ENCODE results near the gene CPSF7. TPM values are rescaled to one million over a fixed set of nuclear protein-coding genes. Genes with fewer than 3 reads are reported as not detected.

CPSF7 gene
- total RNA-seq, 1 donor from 2014 or later: 63.2 TPM

DNA sequence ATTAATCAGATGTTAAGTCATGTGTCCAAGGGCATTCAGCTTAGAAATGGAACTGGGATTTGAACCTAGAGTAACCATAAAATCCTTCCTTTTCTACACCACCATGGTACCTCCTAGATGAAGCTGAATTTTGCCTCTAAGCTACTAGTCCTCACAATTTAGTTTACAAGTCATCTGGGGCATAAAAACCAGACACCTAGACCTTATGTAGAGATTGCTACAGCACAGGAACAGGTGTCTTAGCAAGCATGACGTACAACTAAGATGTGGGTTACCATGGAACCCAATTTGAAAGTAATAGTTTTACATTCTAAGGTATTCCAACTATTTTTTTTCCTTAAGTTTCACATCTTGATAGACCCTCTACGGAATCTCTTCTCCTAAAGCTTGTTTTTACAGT lies 28.2 kb downstream of the CPSF7 start:
- DNase-seq (ENCODE audit: low read depth) (no peak), FAIRE-seq (no peak)
- no peaks in the 10 kb centered on the region for H3K27me3 Mint-ChIP-seq (ENCODE audit: low read depth, unreplicated experiment)
- H3K4me1 Mint-ChIP-seq (ENCODE audit: low read depth, unreplicated experiment): peaks cover 26% of the 10 kb centered on the region
- TF ChIP-seq EZH2 (IDR thresholded peaks at IDR 0.05; ENCODE audit: insufficient read depth, low read length): no peak
- TF ChIP-seq, protein P1, sequence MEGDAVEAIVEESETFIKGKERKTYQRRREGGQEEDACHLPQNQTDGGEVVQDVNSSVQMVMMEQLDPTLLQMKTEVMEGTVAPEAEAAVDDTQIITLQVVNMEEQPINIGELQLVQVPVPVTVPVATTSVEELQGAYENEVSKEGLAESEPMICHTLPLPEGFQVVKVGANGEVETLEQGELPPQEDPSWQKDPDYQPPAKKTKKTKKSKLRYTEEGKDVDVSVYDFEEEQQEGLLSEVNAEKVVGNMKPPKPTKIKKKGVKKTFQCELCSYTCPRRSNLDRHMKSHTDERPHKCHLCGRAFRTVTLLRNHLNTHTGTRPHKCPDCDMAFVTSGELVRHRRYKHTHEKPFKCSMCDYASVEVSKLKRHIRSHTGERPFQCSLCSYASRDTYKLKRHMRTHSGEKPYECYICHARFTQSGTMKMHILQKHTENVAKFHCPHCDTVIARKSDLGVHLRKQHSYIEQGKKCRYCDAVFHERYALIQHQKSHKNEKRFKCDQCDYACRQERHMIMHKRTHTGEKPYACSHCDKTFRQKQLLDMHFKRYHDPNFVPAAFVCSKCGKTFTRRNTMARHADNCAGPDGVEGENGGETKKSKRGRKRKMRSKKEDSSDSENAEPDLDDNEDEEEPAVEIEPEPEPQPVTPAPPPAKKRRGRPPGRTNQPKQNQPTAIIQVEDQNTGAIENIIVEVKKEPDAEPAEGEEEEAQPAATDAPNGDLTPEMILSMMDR (IDR thresholded peaks at IDR 0.05; ENCODE audit: insufficient read depth, low read depth, low read length): no peak
- H3K4me3 Mint-ChIP-seq (ENCODE audit: unreplicated experiment): no peak overlapping the region
- peaks cover 3% of the 10 kb centered on the region for H3K4me1 ChIP-seq (ENCODE audit: insufficient read depth, low read length)
- H3K27ac ChIP-seq (ENCODE audit: low read depth, low read length): no peak overlapping the region
- peaks cover 15% of the 10 kb centered on the region for H3K36me3 Mint-ChIP-seq (ENCODE audit: low read depth, unreplicated experiment)
- H4K20me1 ChIP-seq (ENCODE audit: insufficient read depth, low read length): peaks cover 26% of the 10 kb centered on the region
- no peak overlapping the region for H3K9ac ChIP-seq (ENCODE audit: low read length)
- no peak overlapping the region for H3K4me3 ChIP-seq (ENCODE audit: insufficient read depth, low read depth, low read length)
- H3K9me3 ChIP-seq (ENCODE audit: insufficient read depth, low read depth, low read length): no peaks in the 10 kb centered on the region
- no peak overlapping the region for H2AFZ ChIP-seq (ENCODE audit: low read depth, low read length)
- peaks cover 42% of the 10 kb centered on the region for H3K36me3 ChIP-seq (ENCODE audit: insufficient read depth, low read length)
- no peak overlapping the region for H3K4me2 ChIP-seq (ENCODE audit: low read length)
- H3K79me2 ChIP-seq (ENCODE audit: insufficient read depth, low read length): peaks cover 4% of the 10 kb centered on the region
- H3K9me3 Mint-ChIP-seq (ENCODE audit: unreplicated experiment): no peaks in the 10 kb centered on the region
- H3K27ac Mint-ChIP-seq (ENCODE audit: unreplicated experiment): no peak overlapping the region
- no peaks in the 10 kb centered on the region for H3K27me3 ChIP-seq (ENCODE audit: insufficient read depth, low read length)

DNA sequence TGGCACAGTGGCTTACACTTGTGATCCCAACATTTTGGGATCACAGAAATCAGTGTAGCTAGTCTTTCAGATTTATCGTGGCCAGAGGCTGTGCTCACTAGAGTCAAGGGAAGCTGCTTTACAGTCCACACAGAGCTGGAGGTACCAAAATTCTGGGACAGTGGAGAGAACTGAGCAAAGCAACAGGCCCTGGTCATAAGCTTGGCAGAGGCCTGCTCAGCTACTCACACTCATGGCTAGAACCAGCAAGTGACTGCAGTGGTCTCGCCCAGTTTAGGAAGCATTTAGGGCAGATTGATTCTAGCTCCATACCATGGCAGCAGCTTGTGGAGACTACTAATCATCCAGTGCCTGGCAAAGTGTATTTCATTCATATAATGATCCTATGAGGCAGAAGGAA lies 28.6 kb downstream of the CPSF7 start:
- peaks cover under 1% of the 10 kb centered on the region for H3K79me2 ChIP-seq (ENCODE audit: insufficient read depth, low read length)
- no peak overlapping the region for H3K27ac Mint-ChIP-seq (ENCODE audit: unreplicated experiment)
- no peak overlapping the region for H3K27ac ChIP-seq (ENCODE audit: low read depth, low read length)
- DNase-seq (ENCODE audit: low read depth) (no peak), FAIRE-seq (no peak)
- no peaks in the 10 kb centered on the region for H3K9me3 Mint-ChIP-seq (ENCODE audit: unreplicated experiment)
- H3K4me3 Mint-ChIP-seq (ENCODE audit: unreplicated experiment): no peak overlapping the region
- H3K9ac ChIP-seq (ENCODE audit: low read length): no peak overlapping the region
- H3K36me3 Mint-ChIP-seq (ENCODE audit: low read depth, unreplicated experiment): peaks cover 15% of the 10 kb centered on the region
- no peaks in the 10 kb centered on the region for H3K9me3 ChIP-seq (ENCODE audit: insufficient read depth, low read depth, low read length)
- no peak overlapping the region for H3K4me3 ChIP-seq (ENCODE audit: insufficient read depth, low read depth, low read length)
- no peak overlapping the region for H2AFZ ChIP-seq (ENCODE audit: low read depth, low read length)
- peaks cover 26% of the 10 kb centered on the region for H4K20me1 ChIP-seq (ENCODE audit: insufficient read depth, low read length)
- peaks cover 23% of the 10 kb centered on the region for H3K4me1 Mint-ChIP-seq (ENCODE audit: low read depth, unreplicated experiment)
- TF ChIP-seq EZH2 (IDR thresholded peaks at IDR 0.05; ENCODE audit: insufficient read depth, low read length): no peak
- TF ChIP-seq, protein P1 (IDR thresholded peaks at IDR 0.05; ENCODE audit: insufficient read depth, low read depth, low read length): no peak
- H3K4me2 ChIP-seq (ENCODE audit: low read length): no peak overlapping the region
- H3K4me1 ChIP-seq (ENCODE audit: insufficient read depth, low read length): peaks cover 3% of the 10 kb centered on the region
- H3K27me3 Mint-ChIP-seq (ENCODE audit: low read depth, unreplicated experiment): no peaks in the 10 kb centered on the region
- H3K27me3 ChIP-seq (ENCODE audit: insufficient read depth, low read length): no peaks in the 10 kb centered on the region
- H3K36me3 ChIP-seq (ENCODE audit: insufficient read depth, low read length): peaks cover 38% of the 10 kb centered on the region

DNA sequence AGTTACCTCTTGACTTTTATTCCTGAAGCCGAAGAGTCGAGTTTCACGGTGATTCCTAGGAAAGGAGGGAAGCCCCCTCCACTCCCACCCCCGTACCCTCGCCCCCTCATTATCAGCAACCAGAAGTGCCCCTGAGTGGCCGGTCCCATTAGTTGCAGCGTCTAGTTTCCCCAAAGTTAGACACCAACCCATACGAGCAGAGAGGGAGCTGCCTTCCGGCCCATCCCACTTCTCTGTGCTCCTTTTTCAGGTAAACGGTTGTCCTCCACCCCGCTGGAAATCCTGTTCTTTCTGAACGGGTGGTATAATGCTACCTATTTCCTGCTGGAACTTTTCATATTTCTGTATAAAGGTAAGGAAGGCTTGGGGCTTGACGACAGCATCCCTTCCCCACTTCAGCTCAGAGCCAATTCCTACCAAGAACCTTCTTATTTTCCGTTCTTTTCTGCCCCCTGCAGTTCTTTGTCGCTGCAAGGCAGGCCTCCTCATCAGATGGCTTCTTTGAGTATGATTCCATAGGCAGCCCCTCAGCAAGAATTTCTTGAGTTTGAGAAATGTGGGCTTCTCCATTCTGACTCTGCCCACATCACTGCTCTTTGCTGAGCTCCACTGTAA lies 36.7 kb downstream of the CPSF7 start:
- Histone ChIP-seq H3K9me3 (ENCODE audit: insufficient read depth, low read depth, low read length) (no peaks in the 10 kb centered on the region), H3K4me3 (ENCODE audit: insufficient read depth, low read depth, low read length) (peak overlapping the region; percentile 94), H3K27me3 (ENCODE audit: insufficient read depth, low read length) (no peaks in the 10 kb centered on the region), H3K4me2 (ENCODE audit: low read length) (peak overlapping the region; percentile 99), H2AFZ (ENCODE audit: low read depth, low read length) (peak overlapping the region; percentile 97), H3K36me3 (ENCODE audit: insufficient read depth, low read length) (peaks cover 5% of the 10 kb centered on the region), H3K79me2 (ENCODE audit: insufficient read depth, low read length) (peaks cover 7% of the 10 kb centered on the region), H3K4me1 (ENCODE audit: insufficient read depth, low read length) (peaks cover 5% of the 10 kb centered on the region), H4K20me1 (ENCODE audit: insufficient read depth, low read length) (peaks cover 3% of the 10 kb centered on the region), H3K9ac (ENCODE audit: low read length) (peak overlapping the region; percentile 87), H3K27ac (ENCODE audit: low read depth, low read length) (peak overlapping the region; percentile 43)
- H3K36me3 Mint-ChIP-seq (ENCODE audit: low read depth, unreplicated experiment): peaks cover 10% of the 10 kb centered on the region
- TF ChIP-seq, protein P1 (IDR thresholded peaks at IDR 0.05; ENCODE audit: insufficient read depth, low read depth, low read length): no peak
- no peak for TF ChIP-seq EZH2 (IDR thresholded peaks at IDR 0.05; ENCODE audit: insufficient read depth, low read length)
- peaks cover 7% of the 10 kb centered on the region for H3K27me3 Mint-ChIP-seq (ENCODE audit: low read depth, unreplicated experiment)
- peak overlapping the region; percentile 45 for H3K27ac Mint-ChIP-seq (ENCODE audit: unreplicated experiment)
- peak overlapping the region; percentile 91 for H3K4me3 Mint-ChIP-seq (ENCODE audit: unreplicated experiment)
- peaks cover 9% of the 10 kb centered on the region for H3K9me3 Mint-ChIP-seq (ENCODE audit: unreplicated experiment)
- H3K4me1 Mint-ChIP-seq (ENCODE audit: low read depth, unreplicated experiment): peaks cover 4% of the 10 kb centered on the region
- FAIRE-seq: no peak
- no peak for DNase-seq (ENCODE audit: low read depth)

Data from astrocyte (in vitro differentiated cells and primary cell).